SK-MEL-5 (cell line): ENCODE results near the gene CNDP2. TPM values are rescaled to one million over a fixed set of nuclear protein-coding genes. Genes with fewer than 3 reads are reported as not detected.
A peak's percentile ranks its signal among the peaks of the same experiment; 100 is the strongest.

Source experiments
- DNase-seq: peaks from one replicate; pipeline ENCODE4 v3.0.0-alpha.2; 2016; ENCODE audit warnings: low read depth, low spot score
- in situ Hi-C: cut with HindIII; loops from 2 replicates; pipeline ENCODE4 v1.10.0; 2016; ENCODE audit warnings: low sequenced_read_pairs, high pct_unique_total_duplicates, low pct_unique_long_range_greater_than_20kb
- polyA plus RNA-seq, 2 experiments: library from polyadenylated mRNA; depleted of rRNA; stranded (reverse); fragments of >200 nt; gene quantifications; 2 replicates each; pipeline ENCODE4 v1.2.3, GENCODE V29; 2015
- total RNA-seq: library from RNA; depleted of rRNA; stranded (reverse); fragments of >200 nt; shearing (Covaris generic); gene quantifications from 2 replicates; pipeline ENCODE4 v1.2.3, GENCODE V29; 2014; rRNA removed

Gene CNDP2
- total RNA-seq = 23.0 and 35.7 TPM in 2 replicates
- polyA plus RNA-seq (2015; cell fraction: cytosol; rRNA removed) = 92.0 and 93.7 TPM in 2 replicates
- polyA plus RNA-seq (2015; cell fraction: nucleus; rRNA removed) = 131 and 182 TPM in 2 replicates

DNA sequence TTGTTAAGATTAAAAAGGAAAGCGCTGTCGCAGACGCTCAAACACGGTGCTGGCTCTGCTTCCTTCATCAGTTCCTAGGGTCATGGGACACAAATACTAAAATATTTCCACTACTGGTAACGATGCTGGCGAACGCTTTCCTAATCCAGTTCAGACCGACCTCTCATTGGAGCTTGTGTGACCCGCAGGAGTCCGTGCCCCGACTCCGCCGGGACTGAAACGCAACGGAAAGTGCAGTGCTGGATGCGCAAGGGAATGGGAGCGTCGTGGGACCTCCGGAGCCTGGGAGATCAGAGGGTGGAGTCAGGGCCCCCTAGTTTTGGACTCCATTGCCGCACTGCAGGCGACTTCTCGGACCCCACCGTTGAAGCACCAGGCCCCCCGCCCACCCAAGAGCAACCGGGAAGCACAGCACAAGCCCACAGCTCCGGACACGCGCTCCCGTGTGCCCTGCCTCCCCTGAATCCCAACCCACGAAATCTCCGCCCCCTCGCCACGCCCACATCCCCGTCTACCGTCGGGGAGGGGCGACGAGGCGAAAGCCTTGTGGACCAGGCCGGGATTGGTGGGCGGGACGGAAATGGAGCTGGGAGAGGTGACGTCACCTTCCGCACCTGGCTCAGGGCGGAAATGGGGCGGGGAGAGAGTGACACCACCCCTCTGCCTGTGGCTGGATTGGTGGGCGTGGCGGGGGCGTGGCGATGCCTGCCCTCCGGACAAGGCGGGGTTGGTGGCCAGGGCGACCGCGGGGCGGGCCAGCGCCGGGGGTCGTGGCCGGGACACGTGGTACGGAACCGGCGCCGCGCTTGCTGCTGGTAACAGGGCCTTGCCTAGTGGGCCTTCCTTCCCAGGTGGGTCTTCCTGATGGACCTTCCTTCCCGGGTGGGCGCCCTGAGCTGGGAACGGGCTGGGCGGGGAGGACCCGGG lies at the start of gene CNDP2:
TSS of gene CNDP2 (plus strand) at position 783 of the 927 bp plus-strand sequence. CDS start 3,611 bp downstream, outside the sequence.
- DNase-seq = peak; percentile 98
- in situ Hi-C loops = no loop called here

DNA sequence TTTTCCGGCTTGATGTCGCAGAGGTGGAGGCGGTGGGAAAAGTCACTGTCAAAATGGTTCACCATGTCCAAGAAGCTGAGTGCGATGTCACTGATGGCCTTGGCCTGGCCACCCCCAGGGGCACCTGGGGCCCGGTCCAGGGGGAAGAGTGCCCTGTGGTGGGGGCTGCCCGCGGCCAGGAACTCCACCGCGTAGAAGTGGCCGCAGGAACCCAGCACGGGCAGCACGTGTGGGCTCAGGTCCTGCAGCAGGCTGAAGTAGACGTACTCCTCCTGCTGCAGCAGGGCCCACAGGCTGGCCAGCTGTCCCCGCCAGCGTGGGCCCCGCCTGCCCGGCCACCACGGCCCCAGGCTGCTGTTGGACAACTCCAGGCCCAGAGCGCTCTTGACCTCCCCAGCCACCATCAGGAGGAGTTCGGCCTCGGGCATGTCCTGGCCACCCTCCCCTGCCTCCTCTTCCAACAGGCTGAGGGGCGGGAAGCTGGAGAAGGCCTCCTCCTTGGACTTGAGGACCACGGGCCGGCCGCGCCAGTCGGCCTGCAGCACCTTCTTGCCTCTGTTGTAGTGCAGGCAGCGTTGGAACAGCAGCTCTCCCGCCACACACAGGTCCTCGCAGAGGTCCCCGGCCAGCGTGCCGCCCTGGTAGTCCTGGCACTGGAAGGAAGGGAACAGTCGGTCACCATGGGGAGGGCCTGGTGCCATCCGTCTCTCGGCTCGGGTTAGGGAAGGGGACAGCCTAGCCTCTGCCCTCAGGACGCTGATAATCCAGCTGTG lies 49.3 kb upstream of the CNDP2 start:
- in situ Hi-C loops = no loop called here

DNA sequence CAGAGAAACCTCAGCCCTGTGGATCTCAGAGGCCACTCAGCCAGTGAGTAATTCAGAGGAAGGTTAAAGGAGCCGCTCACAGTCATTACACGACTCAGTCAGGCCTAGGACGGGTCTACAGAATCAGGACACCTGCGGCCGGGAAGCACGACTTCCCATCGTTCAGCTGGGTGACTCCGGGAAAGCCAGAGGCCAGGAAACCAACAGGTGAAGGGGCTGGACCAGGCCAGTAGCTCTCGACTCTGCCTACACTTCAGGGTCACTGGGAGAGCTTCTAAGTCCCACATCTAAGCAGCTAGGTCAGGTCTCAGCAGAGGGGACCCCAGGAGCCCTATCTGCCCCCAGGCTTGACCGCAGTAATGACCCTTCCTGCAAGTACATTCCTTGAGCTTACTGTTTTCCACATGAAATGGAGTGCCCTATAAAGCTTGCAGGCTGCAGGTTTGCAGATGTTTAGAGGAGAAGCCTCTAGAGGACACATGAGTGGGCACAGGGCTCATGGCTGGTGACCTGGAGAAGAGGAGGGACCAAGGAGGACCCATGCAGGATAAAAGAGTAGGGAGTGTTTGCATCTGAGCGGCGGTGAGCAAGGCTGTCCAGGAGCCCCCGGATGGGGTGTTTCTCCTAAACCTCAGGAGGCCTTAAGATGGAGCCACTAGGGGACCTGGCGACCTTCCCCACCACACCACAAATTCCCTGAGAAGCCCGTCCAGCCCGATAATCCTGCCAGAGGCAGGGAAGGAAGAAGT lies 48.6 kb upstream of the CNDP2 start:
- DNase-seq = no peak
- in situ Hi-C loops = no loop called here

More for the DNA sequence above, 49.3 kb upstream of the CNDP2 start:
- no peak for DNase-seq

DNA sequence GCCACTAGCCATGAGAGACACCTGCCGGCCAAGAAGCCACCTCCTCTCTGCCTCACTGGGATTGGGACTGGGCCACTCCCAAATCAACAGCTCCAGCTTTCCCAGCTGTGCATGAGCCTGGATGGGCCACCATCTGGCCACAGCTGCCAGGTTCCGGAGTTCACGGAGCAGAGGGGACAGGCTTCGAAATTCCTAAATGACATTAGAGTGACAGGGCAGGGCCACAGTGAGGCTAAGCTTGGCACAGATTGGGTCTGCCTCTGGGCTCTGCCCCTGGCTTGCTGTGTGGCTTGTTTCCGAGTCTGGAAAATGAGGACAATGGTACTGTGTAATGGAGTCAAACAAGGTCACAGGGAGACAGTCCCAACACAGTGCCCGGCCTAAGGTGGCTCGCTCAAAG lies 45.5 kb upstream of the CNDP2 start:
- no peak for DNase-seq
- in situ Hi-C loops = loop anchor here (10.0 kb wide), 1 partner anchor 86 kb away; no protein-coding TSS in a partner anchor

DNA sequence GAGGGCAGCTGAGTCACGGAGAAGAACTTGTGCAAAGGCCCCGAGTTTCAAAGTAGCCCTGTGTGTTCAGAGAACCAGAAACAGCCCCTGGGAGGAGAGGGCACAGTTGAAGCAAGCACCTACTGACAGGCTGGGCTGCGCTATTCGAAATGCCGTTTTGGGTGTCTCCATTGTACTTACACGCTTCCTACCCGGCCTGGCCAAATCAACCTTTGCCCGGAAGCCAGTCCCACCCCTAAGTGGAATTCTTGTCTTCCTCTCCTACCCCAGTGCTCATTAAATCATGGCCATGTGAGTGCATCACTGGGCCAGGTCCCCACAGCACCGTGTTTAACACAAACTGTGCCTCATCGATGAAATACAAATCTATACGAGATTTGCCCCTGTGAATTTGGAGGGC lies 45.0 kb upstream of the CNDP2 start:
- no peak for DNase-seq
- in situ Hi-C loops = loop anchor here (10.0 kb wide), 1 partner anchor 86 kb away; no protein-coding TSS in a partner anchor

DNA sequence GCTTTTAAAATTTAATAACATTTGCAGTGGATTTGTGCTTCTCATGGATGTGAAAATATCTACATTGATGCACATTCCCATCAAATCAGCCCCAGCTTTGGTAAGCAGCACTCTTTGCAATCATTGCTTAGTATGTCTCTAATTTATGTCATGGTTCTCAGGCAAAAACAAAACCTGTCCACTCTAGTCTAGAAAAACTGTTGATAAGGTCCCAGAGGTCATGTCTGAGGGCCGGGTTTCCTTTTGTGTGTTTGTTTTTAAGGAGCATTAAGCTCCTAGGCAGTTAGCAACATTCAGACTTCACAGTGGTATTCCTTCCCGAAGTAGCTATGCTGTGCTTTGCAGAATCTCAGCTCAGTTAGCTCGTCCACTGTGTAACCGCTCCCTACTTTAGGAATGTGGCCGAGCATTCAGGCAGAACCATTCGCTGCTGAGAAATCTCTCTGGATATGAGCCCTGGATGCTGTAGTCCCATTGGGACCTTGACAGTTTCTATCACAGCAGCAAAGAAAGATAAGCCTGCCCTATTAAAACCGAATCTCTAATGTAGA lies 43.1 kb upstream of the CNDP2 start:
- in situ Hi-C loops = loop anchor here (10.0 kb wide), 1 partner anchor 88 kb away; no protein-coding TSS in a partner anchor

DNA sequence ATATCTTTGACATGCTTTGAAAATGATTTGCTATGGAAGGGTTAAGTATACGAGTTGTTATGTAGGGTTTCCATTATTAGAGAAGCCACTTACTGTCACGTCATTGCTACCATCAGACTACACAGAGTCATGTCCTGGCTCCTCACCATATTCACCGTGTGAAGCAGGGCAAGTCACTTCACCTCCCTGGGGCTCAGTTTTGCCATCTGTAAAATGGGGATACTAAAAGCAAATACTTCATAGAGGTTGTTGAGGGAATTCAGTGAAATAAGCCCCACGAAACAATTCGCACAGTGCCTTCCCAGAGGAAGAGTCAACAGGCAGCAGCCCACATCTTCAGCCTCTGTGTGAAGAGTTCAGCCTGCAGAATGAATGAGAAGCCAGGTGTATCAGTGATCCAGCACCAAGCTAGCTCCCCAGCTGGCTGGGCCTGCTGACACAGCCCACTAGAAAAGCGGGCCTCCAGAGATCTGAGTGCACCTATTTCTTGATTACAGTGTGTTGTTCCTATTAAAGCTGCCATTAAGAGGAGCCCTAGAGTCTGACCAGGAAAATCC lies 42.4 kb upstream of the CNDP2 start:
- in situ Hi-C loops = loop anchor here (10.0 kb wide), 1 partner anchor 89 kb away; no protein-coding TSS in a partner anchor
- no peak for DNase-seq

More for the DNA sequence above, 43.1 kb upstream of the CNDP2 start:
- no peak for DNase-seq

DNA sequence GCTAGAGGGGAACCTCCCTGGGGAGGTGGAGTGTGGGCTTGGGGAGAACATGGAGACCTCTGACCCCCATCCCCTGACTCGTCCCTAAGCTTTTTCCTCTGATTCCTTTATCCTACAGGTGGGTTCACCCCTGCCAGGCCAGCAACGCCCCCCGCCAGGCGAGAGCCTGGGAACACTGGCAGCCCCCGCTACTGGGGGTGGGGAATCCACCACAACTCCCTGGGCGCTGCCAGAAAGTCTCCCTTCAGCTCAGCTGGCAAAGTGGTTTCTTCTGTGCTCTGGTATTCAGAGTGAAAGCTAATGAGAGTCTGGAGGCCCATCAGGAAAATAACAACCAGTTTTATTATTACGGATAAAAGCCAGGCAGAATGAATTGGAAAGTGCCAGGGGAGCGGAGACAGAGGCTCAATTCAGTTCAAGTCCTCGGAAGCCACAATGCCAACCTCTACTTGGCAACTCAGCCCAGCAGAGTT lies 41.8 kb upstream of the CNDP2 start:
- DNase-seq = peak; percentile 37
- in situ Hi-C loops = loop anchor here (10.0 kb wide), 1 partner anchor 90 kb away; no protein-coding TSS in a partner anchor

DNA sequence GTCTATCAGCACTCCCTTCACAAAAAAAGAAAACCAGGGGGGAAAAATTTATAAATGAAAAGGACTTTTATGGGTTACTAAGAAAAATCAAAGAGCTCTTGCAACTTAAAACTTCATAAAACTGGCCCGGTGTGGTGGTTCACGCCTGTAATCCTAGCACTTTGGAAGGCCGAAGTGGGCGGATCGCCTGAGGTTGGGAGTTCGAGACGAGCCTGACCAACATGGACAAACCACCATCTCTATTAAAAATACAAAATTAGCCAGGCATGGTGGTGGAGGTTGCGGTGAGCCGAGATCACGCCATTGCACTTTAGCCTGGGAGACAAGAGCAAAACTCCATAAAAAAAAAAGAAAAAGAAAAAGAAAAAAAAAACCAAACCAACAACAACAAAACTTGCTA lies 40.8 kb upstream of the CNDP2 start:
- DNase-seq = no peak
- in situ Hi-C loops = loop anchor here (10.0 kb wide), 1 partner anchor 91 kb away; no protein-coding TSS in a partner anchor

DNA sequence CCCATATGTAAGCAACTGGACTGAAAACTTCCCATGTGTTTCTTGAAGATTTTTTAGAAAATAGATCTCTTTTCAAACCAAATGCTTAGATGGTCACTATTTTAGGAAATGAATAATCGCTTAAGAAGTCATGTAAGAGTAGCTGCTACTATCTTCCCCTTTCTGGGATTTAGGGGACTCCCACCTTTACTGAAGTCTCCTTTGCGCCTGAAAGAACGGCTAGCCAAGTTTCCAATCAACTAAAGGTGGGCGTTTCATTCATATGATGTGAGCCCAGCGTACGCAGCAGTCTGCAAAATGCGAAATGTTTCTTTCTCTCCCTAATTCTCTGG lies 40.2 kb upstream of the CNDP2 start:
- DNase-seq = no peak
- in situ Hi-C loops = loop anchor here (10.0 kb wide), 1 partner anchor 91 kb away; no protein-coding TSS in a partner anchor

DNA sequence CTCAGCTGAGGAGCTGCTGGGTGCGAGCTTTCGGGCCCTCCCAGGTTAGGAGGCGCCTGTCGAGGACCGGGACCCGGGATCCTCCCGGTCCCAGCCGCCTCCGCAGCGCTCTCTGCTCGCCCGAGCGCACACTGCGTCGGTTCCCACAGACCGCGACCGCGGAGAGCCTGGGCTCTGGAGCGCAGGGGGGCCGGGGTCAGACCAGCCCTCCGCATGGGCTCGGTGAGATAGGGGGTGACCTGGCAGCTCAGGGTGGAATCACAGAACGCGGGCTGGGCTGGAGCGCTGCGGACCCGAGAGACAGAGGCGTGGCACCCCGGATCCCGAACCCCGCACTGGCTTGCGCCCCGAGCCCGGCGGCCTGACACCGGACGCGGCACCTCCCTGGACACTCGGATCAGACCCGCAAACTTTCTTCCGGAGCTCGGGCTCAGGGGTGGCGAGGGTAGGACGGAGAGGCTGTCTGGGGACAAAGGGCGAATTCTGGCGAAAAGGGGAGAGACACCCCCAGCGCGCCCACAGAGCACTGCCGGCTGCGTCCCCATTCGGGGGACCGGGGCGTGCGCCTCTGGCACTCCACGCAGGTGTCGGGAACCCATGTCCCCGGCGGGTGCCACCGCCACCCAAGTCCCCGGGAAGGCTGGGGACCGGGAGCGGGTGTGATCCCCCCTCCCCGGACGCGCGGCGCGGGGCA lies 39.7 kb upstream of the CNDP2 start:
- in situ Hi-C loops = loop anchor here (10.0 kb wide), 1 partner anchor 92 kb away; no protein-coding TSS in a partner anchor
- DNase-seq = no peak

DNA sequence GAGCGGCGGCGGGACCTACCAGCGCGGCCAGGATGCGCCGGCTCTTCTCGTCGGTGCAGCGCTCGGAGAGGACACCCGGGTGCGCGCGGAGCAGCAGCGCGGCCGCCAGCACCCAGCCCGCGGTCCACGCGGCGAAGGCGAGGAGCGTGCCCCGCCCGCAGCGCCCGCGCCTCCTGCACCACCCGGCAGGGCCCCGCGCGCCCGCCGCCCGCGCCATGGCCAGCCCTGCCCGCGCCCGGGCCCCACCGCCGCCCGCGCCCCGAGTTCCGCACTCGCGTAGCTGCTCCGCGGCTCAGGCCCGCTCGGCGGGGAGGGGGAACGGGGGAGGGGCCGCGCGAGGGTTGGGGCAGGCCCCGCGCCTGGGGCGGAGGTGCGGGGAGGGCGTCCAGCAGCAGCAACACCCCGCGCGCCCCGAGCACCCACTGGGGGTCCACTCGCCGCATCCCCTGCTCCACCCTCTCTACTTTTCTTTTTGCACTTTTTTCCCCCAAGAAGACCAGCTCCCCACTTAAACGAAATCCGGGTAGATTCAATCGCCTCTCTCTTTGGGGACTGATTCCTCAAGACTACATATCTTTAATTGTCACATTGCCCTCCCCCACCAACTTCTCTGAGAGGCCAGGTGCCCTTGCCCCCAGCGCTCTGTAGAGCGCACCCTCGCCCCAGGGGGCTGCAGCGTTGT lies 39.0 kb upstream of the CNDP2 start, which contains the start of gene DIPK1C:
TSS of gene DIPK1C (minus strand) at position 266 of the 682 bp plus-strand sequence. CDS start at position 217, 49 bp downstream.
- peak; percentile 38 for DNase-seq
- in situ Hi-C loops = loop anchor here (10.0 kb wide), 1 partner anchor 92 kb away; no protein-coding TSS in a partner anchor

DNA sequence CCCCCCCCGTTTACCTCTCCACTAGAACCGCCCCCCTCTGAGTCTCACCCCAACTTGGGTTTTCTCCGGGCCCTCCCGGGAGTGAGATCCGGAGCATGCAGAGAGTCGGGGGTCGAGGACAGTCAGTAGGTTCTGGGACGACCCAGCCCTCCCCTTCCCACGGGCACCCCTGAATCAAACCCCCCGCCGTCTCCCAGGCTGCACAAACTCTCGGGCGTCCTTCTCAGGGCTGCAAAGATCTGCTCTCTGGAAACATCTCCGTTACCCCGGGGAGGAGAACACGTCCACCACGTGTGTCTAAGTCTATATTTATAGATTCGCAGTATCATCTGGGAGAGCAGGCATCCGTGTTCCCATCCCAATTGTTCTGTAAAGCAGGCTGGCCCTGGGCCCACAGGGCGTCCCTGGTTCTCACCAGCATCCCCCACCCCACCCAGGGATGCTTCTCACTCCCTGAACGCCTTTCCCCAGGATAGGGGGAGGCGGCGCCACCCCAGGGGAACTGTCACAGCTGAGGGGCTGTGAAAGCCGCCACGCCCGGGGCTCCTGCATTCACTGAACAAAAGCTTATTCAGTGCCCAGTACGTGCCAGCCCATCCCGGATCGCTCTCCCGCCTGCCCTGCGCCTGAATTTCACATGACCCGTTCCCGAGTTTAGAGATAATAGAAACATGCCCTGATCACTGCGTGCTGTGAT lies 38.3 kb upstream of the CNDP2 start:
- peak; percentile 96 for DNase-seq
- in situ Hi-C loops = loop anchor here (10.0 kb wide), 1 partner anchor 93 kb away; no protein-coding TSS in a partner anchor

DNA sequence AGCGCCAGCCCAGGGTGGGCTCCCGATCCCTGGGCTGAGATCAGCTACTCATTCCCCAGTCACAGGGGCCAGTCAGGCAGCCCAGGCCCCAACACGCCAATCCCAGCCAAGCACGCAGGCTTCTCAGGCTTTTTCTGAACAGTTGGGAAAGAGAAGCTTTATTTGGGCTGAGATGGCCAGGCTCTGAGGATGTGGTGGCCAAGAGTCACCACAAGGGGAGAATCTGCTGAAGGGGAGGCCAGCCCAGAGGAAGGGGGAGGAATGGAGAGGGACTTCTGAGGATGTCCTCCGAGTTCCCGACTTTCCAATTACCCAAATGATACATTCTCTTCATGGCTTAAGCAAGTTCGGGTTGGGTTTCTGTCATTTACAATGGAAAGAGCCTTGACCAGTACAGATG lies 36.3 kb upstream of the CNDP2 start:
- DNase-seq = peak; percentile 77
- in situ Hi-C loops = loop anchor here (10.0 kb wide), 1 partner anchor 95 kb away; no protein-coding TSS in a partner anchor

DNA sequence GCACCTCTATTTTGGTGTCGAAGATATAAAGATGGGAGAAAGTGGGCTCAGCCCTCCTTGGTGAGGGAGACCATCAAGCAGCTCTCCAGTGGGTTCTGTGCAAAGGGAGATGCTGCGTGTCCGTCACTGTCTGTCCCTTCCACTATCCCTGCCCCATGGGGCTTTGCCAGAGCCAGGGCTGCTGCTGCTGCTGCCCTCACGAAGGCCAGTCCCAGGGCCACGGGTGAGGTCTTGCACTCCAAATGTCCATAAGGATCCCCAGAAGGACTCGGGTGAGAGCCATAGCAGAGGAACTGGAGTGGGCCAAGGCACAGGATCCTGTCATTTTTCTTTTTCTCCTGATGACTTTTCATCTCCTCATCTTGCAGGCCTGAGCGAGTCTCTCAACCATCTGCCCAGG lies 35.3 kb upstream of the CNDP2 start:
- in situ Hi-C loops = no loop called here
- no peak for DNase-seq
